CD8-positive, alpha-beta memory T cell (primary cell): ENCODE measurements around the gene FOSB. TPM values are rescaled to one million over a fixed set of nuclear protein-coding genes. Genes with fewer than 3 reads are reported as not detected.
A peak's percentile ranks its signal among the peaks of the same experiment; 100 is the strongest.
"Not testable (repeated sequence)": the region's sequence is repeated elsewhere in the genome, so short reads cannot be mapped to it uniquely, and the experiment has no call there.

Source experiments
- CTCF ChIA-PET: fragments of 350-600 bp; sonication (Branson Sonifier 250); formaldehyde crosslinking; loops from one replicate; lab custom pipeline; 2021; ENCODE audit warnings: antibody characterized with exemption; lab: Charles Lee
- POLR2A ChIA-PET: fragments of 350-600 bp; sonication (Branson Sonifier 250); formaldehyde crosslinking; loops from one replicate; lab custom pipeline; 2021; ENCODE audit warnings: antibody characterized with exemption; lab: Charles Lee
- DNase-seq, 5 donors: peaks; one replicate each; pipeline versions ENCODE4 v3.0.0 to v3.0.0-alpha.2; 2020 to 2022; ENCODE audit warnings: mixed read lengths in 1 of 5
- H3K27ac ChIP-seq: one replicate; pipeline ENCODE4 v1.7.0; 2013; ENCODE audit warnings: low read depth, mild to moderate bottlenecking, low read length, moderate library complexity
- H3K27me3 ChIP-seq: 2 replicates; pipeline ENCODE4 v1.7.0; 2013; ENCODE audit warnings: low read length, mild to moderate bottlenecking; ENCODE audit not compliant: insufficient read depth, poor library complexity, severe bottlenecking
- H3K36me3 ChIP-seq: 2 replicates; pipeline ENCODE4 v1.7.0; 2013; ENCODE audit warnings: mild to moderate bottlenecking, low read length, moderate library complexity; ENCODE audit not compliant: insufficient read depth
- H3K4me1 ChIP-seq: 2 replicates; pipeline ENCODE4 v1.7.0; 2013; ENCODE audit warnings: mild to moderate bottlenecking, low read length, moderate library complexity; ENCODE audit not compliant: insufficient read depth
- H3K4me3 ChIP-seq: 2 replicates; pipeline ENCODE4 v1.7.0; 2013; ENCODE audit warnings: mild to moderate bottlenecking, low read length
- H3K9me3 ChIP-seq: 2 replicates; pipeline ENCODE4 v1.7.0; 2013; ENCODE audit warnings: mild to moderate bottlenecking, low read length
- H3K27ac Mint-ChIP-seq, 8 donors: one replicate each; pipeline ENCODE4 v1.8.0; 2020 to 2021; ENCODE audit warnings: mixed read lengths in 8 of 8, mild to moderate bottlenecking in 6 of 8, inconsistent platforms in 3 of 8, moderate library complexity in 3 of 8
- H3K27me3 Mint-ChIP-seq, 2 donors: one replicate each; pipeline ENCODE4 v1.8.0; 2020 to 2021; ENCODE audit warnings: mixed read lengths in 2 of 2, mild to moderate bottlenecking in 1 of 2, moderate library complexity in 1 of 2
- H3K36me3 Mint-ChIP-seq, 3 donors: one replicate each; pipeline ENCODE4 v1.8.0; 2020 to 2021; ENCODE audit warnings: mixed read lengths in 3 of 3, inconsistent platforms in 1 of 3, mild to moderate bottlenecking in 1 of 3
- H3K4me1 Mint-ChIP-seq, 3 donors: one replicate each; pipeline ENCODE4 v1.8.0; 2020 to 2021; ENCODE audit warnings: mixed read lengths in 3 of 3, inconsistent platforms in 1 of 3, mild to moderate bottlenecking in 1 of 3
- H3K4me3 Mint-ChIP-seq, 7 donors: one replicate each; pipeline ENCODE4 v1.8.0; 2020 to 2021; ENCODE audit warnings: mixed read lengths in 7 of 7, mild to moderate bottlenecking in 6 of 7, moderate library complexity in 4 of 7, inconsistent platforms in 2 of 7
- H3K9me3 Mint-ChIP-seq, 5 donors: one replicate each; pipeline ENCODE4 v1.8.0; 2020 to 2022; ENCODE audit warnings: mixed read lengths in 5 of 5, mild to moderate bottlenecking in 3 of 5, moderate library complexity in 2 of 5, inconsistent platforms in 1 of 5
- polyA plus RNA-seq: library from polyadenylated mRNA; unstranded; fragments of 300-500 nt; fragmentation: Illumina TruSeq; gene quantifications from one replicate; pipeline ENCODE4 v1.2.3, GENCODE V29; 2021
- total RNA-seq, 2 experiments: library from RNA; stranded (reverse); gene quantifications; one replicate each; pipeline ENCODE4 v1.2.3, GENCODE V29; 2021

Gene FOSB
- total and polyA plus RNA-seq, 3 experiments from 2014 or later: 21.6 to 48.2 (median 22.1) TPM

DNA sequence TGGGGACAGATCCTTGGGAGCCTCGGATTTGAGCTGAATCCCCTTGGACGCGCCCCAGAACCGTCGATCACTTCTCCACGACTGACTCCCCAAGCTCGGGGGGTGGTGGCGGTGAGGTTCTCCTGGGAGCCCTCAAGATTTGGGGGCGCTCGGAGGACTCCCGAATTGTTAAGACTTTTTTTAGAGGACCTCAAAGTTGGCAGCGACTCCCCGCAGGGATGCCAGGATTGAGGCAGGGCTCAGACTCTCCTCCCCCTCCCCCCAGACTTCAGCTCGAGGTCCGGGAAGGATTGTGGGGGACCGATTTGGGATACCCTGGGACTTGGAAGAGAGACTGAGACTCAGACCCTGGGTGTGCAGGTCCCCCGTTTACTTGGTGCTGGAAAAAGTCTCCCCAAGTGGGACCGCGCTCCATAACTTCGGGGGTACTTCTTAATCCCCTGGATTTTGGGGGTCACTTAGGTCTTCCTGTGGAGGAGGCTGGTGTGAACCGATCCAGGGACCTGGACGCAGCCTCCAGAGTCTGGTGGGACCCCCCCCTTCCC lies 40.1 kb downstream of the FOSB start:
- H3K4me1 Mint-ChIP-seq: peaks cover 42 to 59% (median 49%) of the 10 kb centered on the region in 3 donors
- Histone ChIP-seq H3K4me1 (peaks cover 35% of the 10 kb centered on the region), H3K4me3 (peak overlapping the region; percentile 98), H3K27ac (peak overlapping the region; percentile 97), H3K27me3 (no peaks in the 10 kb centered on the region), H3K9me3 (no peaks in the 10 kb centered on the region), H3K36me3 (no peaks in the 10 kb centered on the region)
- peak overlapping the region; percentile 93 to 100 (median 97) for H3K4me3 Mint-ChIP-seq
- peaks cover 0 to 21% (median 2%) of the 10 kb centered on the region in 3 donors for H3K36me3 Mint-ChIP-seq
- peaks cover 0 to 2% of the 10 kb centered on the region in 2 donors for H3K27me3 Mint-ChIP-seq
- CTCF ChIA-PET: interaction anchor here (0.8 to 1.3 kb wide), 4 partner anchors 9 to 22 kb away, joined by 3 to 7 read pairs (median 4); no protein-coding TSS in a partner anchor
- no peaks in the 10 kb centered on the region for H3K9me3 Mint-ChIP-seq
- H3K27ac Mint-ChIP-seq: peak overlapping the region; percentile 53 to 99 (median 82)
- peak in 1 of 5 donors; percentile 9 for DNase-seq
- POLR2A ChIA-PET: interaction anchor here (0.6 to 1.3 kb wide), 6 partner anchors 9 to 459 kb away, joined by 3 to 5 read pairs (median 3); partner anchors contain the start of genes OPA3 and PPM1N

DNA sequence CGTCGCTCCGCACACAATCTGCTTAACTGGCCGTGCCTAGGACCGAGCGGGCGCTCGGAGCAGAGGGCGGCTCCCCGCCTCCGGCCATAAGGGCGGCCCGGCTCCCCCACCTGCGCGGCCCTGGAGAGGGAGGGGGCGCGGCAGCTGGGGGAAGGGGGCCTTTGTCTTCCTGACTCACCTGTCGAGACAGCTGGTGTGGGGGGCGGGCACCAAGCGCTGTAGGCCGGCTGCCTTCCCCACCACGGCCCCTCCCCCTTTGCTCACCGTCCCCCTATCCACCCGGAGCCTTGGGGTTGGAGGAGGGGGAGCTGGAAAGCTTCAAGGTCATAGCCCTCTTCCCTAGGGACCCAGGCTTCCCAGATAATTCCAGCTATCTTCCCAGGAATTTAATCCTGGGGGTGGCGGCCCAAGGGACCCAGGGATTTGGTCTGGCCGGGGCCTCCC lies 40.6 kb downstream of the FOSB start:
- peaks cover 0 to 2% of the 10 kb centered on the region in 2 donors for H3K27me3 Mint-ChIP-seq
- Histone ChIP-seq H3K4me1 (peaks cover 40% of the 10 kb centered on the region), H3K27me3 (no peaks in the 10 kb centered on the region), H3K4me3 (peak overlapping the region; percentile 98), H3K36me3 (no peaks in the 10 kb centered on the region), H3K9me3 (no peaks in the 10 kb centered on the region), H3K27ac (peak overlapping the region; percentile 97)
- peak overlapping the region; percentile 93 to 100 (median 97) for H3K4me3 Mint-ChIP-seq
- peaks cover 0 to 22% (median 2%) of the 10 kb centered on the region in 3 donors for H3K36me3 Mint-ChIP-seq
- peak overlapping the region; percentile 66 to 99 (median 92) for H3K27ac Mint-ChIP-seq
- peaks cover 45 to 64% (median 51%) of the 10 kb centered on the region in 3 donors for H3K4me1 Mint-ChIP-seq
- DNase-seq: peak in 4 of 5 donors; percentile 16 to 62 (median 36)
- ChIA-PET CTCF (interaction anchor here (0.8 to 1.3 kb wide), 3 partner anchors 8 to 22 kb away, joined by 3 to 7 read pairs (median 5); no protein-coding TSS in a partner anchor), POLR2A (interaction anchor here (0.7 to 1.3 kb wide), 4 partner anchors 10 to 134 kb away, joined by 3 to 5 read pairs (median 3); partner anchors contain the start of genes OPA3 and PPM1N)
- H3K9me3 Mint-ChIP-seq: no peaks in the 10 kb centered on the region

DNA sequence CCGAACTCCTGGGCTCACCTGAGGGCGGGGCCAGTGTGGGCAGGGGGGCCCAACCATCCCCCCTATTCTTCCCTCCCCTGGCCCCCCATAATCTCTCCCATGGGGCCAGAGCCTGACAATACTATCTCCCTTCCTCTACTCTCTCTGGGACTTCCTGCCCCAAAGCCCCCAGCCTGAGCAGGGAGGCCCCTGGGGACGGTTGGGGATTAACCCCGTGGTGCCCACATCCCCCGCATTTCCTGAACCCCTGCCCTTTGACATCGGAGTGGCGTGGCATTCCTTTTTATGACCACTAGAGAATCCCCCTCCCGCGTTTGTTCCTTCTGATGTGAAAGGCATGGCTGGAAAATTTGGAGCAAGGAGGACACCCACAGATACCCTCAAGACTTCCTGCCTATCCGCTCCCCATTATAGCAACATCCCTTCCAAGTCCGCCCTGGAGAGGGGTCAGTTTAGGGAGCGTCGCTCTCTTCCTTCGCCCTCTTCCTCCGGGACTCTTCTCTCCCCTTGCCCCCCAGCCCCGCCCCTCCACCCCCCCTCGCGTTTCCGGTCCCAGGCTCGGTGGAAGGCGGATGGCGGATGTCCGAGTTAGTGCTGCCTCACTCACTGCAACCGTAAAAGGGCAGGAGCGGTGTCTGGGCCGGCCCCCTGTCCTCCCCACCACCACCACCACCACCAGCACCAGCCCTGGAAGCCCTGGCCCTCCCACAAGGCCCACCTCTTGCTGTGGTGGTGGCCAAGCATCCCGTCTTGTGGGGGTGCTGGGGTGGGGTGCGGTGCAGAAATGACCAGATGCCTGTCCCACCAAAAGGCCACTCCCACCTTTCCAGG lies 41.3 kb downstream of the FOSB start:
- CTCF ChIA-PET: interaction anchor here (0.8 to 1.3 kb wide), 3 partner anchors 8 to 23 kb away, joined by 3 to 7 read pairs (median 5); no protein-coding TSS in a partner anchor
- H3K27ac ChIP-seq: peak overlapping the region; percentile 97
- peak overlapping the region; percentile 98 for H3K4me3 ChIP-seq
- peaks cover 3% of the 10 kb centered on the region for H3K36me3 ChIP-seq
- peaks cover 0 to 2% of the 10 kb centered on the region in 2 donors for H3K27me3 Mint-ChIP-seq
- H3K4me1 Mint-ChIP-seq: peaks cover 51 to 66% (median 56%) of the 10 kb centered on the region in 3 donors
- H3K36me3 Mint-ChIP-seq: peaks cover 0 to 21% (median 2%) of the 10 kb centered on the region in 3 donors
- no peaks in the 10 kb centered on the region for H3K9me3 ChIP-seq
- peak in 2 of 5 donors; percentile 15 to 55 for DNase-seq
- peaks cover 47% of the 10 kb centered on the region for H3K4me1 ChIP-seq
- peak overlapping the region; percentile 92 to 99 (median 96) for H3K27ac Mint-ChIP-seq
- peak overlapping the region; percentile 93 to 100 (median 97) for H3K4me3 Mint-ChIP-seq
- POLR2A ChIA-PET: interaction anchor here (0.8 to 1.3 kb wide), 2 partner anchors 10 to 17 kb away, joined by 3 to 5 read pairs; partner anchors contain the start of gene PPM1N
- no peaks in the 10 kb centered on the region for H3K27me3 ChIP-seq
- no peaks in the 10 kb centered on the region for H3K9me3 Mint-ChIP-seq

DNA sequence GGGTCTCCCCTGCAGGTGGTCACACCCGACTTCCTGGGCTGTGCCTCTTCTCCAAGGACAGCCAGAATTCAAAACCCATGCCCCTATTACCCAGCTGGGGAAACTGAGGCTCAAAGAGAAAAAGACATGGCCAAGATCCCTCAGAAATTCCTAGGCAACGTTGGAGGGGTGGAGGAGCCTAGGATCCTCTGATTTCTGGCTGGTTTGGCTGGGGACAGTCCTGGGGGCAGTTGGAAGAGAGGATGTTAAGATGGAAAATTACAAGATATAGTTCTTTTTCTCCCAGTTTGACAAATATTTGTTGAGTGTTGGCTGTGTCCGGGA lies 41.9 kb downstream of the FOSB start:
- peaks cover 0 to 21% (median 2%) of the 10 kb centered on the region in 3 donors for H3K36me3 Mint-ChIP-seq
- H3K4me1 Mint-ChIP-seq: peaks cover 54 to 72% (median 59%) of the 10 kb centered on the region in 3 donors
- peaks cover 0 to 2% of the 10 kb centered on the region in 2 donors for H3K27me3 Mint-ChIP-seq
- Histone ChIP-seq H3K4me3 (peak overlapping the region; percentile 98), H3K4me1 (peaks cover 52% of the 10 kb centered on the region), H3K36me3 (peaks cover 3% of the 10 kb centered on the region), H3K27ac (peak overlapping the region; percentile 66), H3K9me3 (no peaks in the 10 kb centered on the region), H3K27me3 (no peaks in the 10 kb centered on the region)
- H3K4me3 Mint-ChIP-seq: peak overlapping the region; percentile 72 to 98 (median 96)
- CTCF ChIA-PET: interaction anchor here (0.6 kb wide), 1 partner anchor 49 kb away, joined by 3 read pairs; no protein-coding TSS in a partner anchor
- H3K9me3 Mint-ChIP-seq: no peaks in the 10 kb centered on the region
- no peak for DNase-seq
- POLR2A ChIA-PET: no interaction called here
- peak overlapping the region; percentile 58 to 99 (median 88) for H3K27ac Mint-ChIP-seq

DNA sequence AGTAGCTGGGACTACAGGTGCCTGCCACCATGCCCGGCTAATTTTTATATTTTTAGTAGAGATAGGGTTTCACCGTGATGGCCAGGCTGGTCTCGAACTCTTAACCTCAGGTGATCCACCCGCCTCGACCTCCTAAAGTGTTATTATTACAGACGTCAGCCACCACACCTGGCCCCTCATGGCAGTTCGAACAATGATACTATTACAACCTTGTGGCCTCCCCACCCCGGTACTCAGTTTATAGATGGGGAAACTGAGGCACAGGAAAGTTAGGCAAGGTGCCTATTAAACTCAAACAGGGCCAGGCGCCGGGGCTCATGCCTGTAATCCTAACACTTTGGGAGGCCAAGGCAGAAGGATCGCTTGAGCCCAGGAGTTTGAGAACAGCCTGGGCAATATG lies 42.6 kb downstream of the FOSB start:
- peaks cover 55% of the 10 kb centered on the region for H3K4me1 ChIP-seq
- H3K4me3 Mint-ChIP-seq: peak overlapping the region; percentile 72 to 98 (median 96)
- H3K36me3 Mint-ChIP-seq: peaks cover 0 to 21% (median 2%) of the 10 kb centered on the region in 3 donors
- H3K27me3 ChIP-seq, H3K9me3 Mint-ChIP-seq, H3K9me3 ChIP-seq, H3K36me3 ChIP-seq, H3K27ac ChIP-seq, H3K4me3 ChIP-seq, H3K27me3 Mint-ChIP-seq, DNase-seq, POLR2A ChIA-PET: not testable (repeated sequence)
- peaks cover 58 to 73% (median 59%) of the 10 kb centered on the region in 3 donors for H3K4me1 Mint-ChIP-seq
- H3K27ac Mint-ChIP-seq: peak overlapping the region; percentile 17 to 99 (median 80)
- CTCF ChIA-PET: interaction anchor here (0.6 to 1.1 kb wide), 4 partner anchors 11 to 183 kb away, joined by 3 to 4 read pairs (median 3); partner anchors contain the start of gene OPA3

DNA sequence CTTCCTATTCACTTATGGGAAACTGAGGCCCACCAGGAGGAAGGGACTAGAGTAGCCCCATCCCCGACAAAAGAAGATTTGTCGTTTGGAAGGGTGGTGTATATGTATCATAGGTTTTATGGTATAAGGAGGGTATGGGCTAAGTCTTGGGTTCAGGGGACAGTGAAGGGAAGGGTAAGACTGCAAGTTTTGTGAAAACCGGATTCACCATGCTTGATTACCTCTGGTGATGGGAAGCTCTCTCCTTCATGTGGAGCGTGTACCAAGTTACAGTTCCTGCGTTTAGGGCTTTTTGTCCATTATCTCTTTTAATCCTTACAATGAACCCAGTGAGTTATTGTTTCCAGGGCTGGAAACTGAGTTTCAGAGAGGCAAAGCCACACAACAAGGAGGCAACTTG lies 43.3 kb downstream of the FOSB start:
- peak overlapping the region; percentile 34 to 97 (median 58) for H3K4me3 Mint-ChIP-seq
- no peaks in the 10 kb centered on the region for H3K9me3 Mint-ChIP-seq
- CTCF ChIA-PET: interaction anchor here (0.8 to 1.1 kb wide), 2 partner anchors 12 to 73 kb away, joined by 3 to 4 read pairs; partner anchors contain the start of gene OPA3
- H3K4me1 ChIP-seq: peaks cover 55% of the 10 kb centered on the region
- DNase-seq: no peak
- peaks cover 0 to 24% (median 2%) of the 10 kb centered on the region in 3 donors for H3K36me3 Mint-ChIP-seq
- peaks cover 0 to 2% of the 10 kb centered on the region in 2 donors for H3K27me3 Mint-ChIP-seq
- no peak overlapping the region for H3K27ac ChIP-seq
- peak overlapping the region; percentile 29 to 99 (median 79) for H3K27ac Mint-ChIP-seq
- peaks cover 56 to 72% (median 59%) of the 10 kb centered on the region in 3 donors for H3K4me1 Mint-ChIP-seq
- H3K27me3 ChIP-seq: no peaks in the 10 kb centered on the region
- peaks cover 6% of the 10 kb centered on the region for H3K36me3 ChIP-seq
- POLR2A ChIA-PET: no interaction called here
- no peak overlapping the region for H3K4me3 ChIP-seq
- no peaks in the 10 kb centered on the region for H3K9me3 ChIP-seq

DNA sequence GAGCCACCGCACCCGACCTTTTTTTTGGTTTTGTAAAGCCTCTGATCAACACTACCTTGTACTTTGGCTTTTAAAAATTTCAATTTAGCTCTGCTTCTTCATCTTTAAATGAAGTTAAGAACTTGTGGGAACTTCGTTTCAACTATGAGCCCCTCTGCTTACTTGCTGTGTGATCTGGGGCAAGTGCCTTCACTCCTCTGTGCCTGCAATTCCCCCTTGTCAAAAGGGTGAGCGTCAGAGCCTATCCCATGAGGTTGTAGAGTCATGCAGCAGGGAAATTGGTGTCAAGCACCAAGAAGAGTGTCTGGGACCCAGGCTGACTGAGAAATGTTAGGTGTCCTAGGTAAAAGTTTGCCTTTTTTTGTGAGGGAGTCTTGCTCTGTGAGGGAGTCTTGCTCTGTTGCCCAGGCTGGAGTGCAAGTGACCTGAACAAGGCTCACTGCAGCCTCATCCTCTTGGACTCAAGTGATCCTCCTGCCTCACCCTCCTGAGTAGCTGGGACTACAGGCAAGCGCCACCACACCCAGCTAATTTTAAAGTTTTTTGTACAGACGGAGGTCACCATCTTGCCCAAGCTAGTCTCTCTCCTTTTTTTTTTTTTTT lies 45.2 kb downstream of the FOSB start:
- ChIA-PET CTCF (interaction anchor here (1.0 to 2.1 kb wide), 3 partner anchors 15 to 73 kb away, joined by 3 to 4 read pairs (median 4); partner anchors contain the start of gene PPM1N), POLR2A (interaction anchor here (0.6 kb wide), 1 partner anchor 133 kb away, joined by 3 read pairs; no protein-coding TSS in a partner anchor)
- no peaks in the 10 kb centered on the region for H3K9me3 Mint-ChIP-seq
- Histone ChIP-seq H3K27ac (no peak overlapping the region), H3K27me3 (no peaks in the 10 kb centered on the region), H3K9me3 (no peaks in the 10 kb centered on the region), H3K4me1 (peaks cover 55% of the 10 kb centered on the region), H3K36me3 (peaks cover 6% of the 10 kb centered on the region), H3K4me3 (no peak overlapping the region)
- peak overlapping the region in 6 of 7 donors; percentile 13 to 56 (median 46) for H3K4me3 Mint-ChIP-seq
- peak overlapping the region; percentile 16 to 99 (median 81) for H3K27ac Mint-ChIP-seq
- DNase-seq: no peak
- no peaks in the 10 kb centered on the region for H3K27me3 Mint-ChIP-seq
- peaks cover 57 to 78% (median 58%) of the 10 kb centered on the region in 3 donors for H3K4me1 Mint-ChIP-seq
- H3K36me3 Mint-ChIP-seq: peaks cover 0 to 29% (median 5%) of the 10 kb centered on the region in 3 donors
